ENCODE measurements around the gene UBXN10.

Gene UBXN10

GRCh38 chr1:20194757-20195461 lies 9.0 kb downstream of the UBXN10 start:
- H3K4me3 ChIP-seq (replicated peaks; ENCODE audit: low read depth, low read length): no peak overlapping the region
- peak; percentile 60 for DNase-seq (ENCODE audit: low read depth)
- TF ChIP-seq, protein P1, sequence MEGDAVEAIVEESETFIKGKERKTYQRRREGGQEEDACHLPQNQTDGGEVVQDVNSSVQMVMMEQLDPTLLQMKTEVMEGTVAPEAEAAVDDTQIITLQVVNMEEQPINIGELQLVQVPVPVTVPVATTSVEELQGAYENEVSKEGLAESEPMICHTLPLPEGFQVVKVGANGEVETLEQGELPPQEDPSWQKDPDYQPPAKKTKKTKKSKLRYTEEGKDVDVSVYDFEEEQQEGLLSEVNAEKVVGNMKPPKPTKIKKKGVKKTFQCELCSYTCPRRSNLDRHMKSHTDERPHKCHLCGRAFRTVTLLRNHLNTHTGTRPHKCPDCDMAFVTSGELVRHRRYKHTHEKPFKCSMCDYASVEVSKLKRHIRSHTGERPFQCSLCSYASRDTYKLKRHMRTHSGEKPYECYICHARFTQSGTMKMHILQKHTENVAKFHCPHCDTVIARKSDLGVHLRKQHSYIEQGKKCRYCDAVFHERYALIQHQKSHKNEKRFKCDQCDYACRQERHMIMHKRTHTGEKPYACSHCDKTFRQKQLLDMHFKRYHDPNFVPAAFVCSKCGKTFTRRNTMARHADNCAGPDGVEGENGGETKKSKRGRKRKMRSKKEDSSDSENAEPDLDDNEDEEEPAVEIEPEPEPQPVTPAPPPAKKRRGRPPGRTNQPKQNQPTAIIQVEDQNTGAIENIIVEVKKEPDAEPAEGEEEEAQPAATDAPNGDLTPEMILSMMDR (IDR thresholded peaks at IDR 0.05; ENCODE audit: low read length, missing control alignments): peak; percentile 97

DNA sequence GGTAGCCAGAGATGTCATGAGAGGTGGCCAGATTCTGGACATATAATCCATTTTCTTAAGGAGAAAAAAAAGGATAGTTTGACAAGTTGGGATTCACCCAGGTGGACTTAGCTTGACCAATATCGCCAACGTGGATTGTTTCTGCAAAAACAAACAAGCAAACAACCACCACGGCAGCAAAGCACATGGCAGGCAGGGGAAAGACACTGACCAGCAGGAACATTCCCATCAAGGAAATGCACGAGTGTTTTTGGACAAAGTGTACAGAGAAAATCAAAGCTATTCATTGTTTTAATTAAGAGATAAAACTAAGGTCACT lies 9.5 kb downstream of the UBXN10 start:
- TF ChIP-seq, protein P1 (IDR thresholded peaks at IDR 0.05; ENCODE audit: low read length, missing control alignments): no peak
- no peak overlapping the region for H3K4me3 ChIP-seq (replicated peaks; ENCODE audit: low read depth, low read length)
- no peak for DNase-seq (ENCODE audit: low read depth)

DNA sequence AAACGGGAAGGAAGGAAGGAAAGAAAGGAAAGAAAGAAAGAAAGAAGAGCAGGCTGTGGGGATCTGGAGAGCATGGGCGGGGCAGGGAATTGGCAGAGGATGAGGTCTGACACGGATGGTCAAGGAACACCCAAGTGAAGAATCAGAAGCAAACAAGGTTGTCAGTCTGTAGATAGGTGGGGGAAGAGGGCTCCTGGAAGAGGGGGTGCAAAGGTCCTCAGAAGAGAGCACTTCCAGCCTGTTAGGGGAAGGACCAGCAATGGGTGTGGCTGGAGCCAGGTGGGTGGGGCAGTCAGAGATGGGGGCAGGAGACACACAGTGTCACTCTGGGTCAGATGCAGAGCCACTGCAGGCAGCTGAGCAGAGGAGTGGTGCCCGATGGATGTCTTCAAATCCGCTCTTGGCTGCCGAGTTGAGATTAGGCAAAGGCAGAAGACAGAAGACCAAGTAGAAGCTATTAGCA lies 11.5 kb downstream of the UBXN10 start:
- no peak for DNase-seq (ENCODE audit: low read depth)
- TF ChIP-seq, protein P1 (IDR thresholded peaks at IDR 0.05; ENCODE audit: low read length, missing control alignments): no peak
- H3K4me3 ChIP-seq (replicated peaks; ENCODE audit: low read depth, low read length): no peak overlapping the region

- DNase-seq (ENCODE audit: low read depth): no peak
- no peak overlapping the region for H3K4me3 ChIP-seq (replicated peaks; ENCODE audit: low read depth, low read length)
- TF ChIP-seq, protein P1 (IDR thresholded peaks at IDR 0.05; ENCODE audit: low read length, missing control alignments): no peak
Measured at GRCh38 chr1:20198296-20198695, 12.4 kb downstream of the UBXN10 start.

- DNase-seq (ENCODE audit: low read depth): no peak
- TF ChIP-seq, protein P1 (IDR thresholded peaks at IDR 0.05; ENCODE audit: low read length, missing control alignments): no peak
- no peak overlapping the region for H3K4me3 ChIP-seq (replicated peaks; ENCODE audit: low read depth, low read length)
Measured at GRCh38 chr1:20198918-20199317, 13.0 kb downstream of the UBXN10 start.

DNA sequence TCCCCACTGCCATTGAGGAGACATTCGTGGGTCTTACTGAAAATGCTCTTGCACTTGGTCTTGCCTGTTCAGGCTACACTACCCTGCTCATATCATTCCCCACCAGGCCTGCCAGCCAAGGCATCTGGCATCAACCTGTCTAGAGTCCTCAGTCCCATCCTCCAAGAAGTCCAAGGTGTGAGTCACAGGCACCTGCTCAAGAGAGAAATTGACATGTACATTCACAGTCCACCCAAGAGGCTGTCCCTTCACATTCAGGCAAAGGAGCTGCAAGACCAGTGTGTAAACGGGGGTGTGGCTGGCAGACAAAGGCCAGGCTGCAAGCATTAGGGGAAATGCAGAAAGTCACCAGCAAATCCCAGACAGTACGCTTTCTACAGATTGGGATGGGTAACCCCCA lies 13.5 kb downstream of the UBXN10 start:
- H3K4me3 ChIP-seq (replicated peaks; ENCODE audit: low read depth, low read length): no peak overlapping the region
- TF ChIP-seq, protein P1 (IDR thresholded peaks at IDR 0.05; ENCODE audit: low read length, missing control alignments): no peak

GRCh38 chr1:20199840-20200239 lies 13.9 kb downstream of the UBXN10 start:
- no peak overlapping the region for H3K4me3 ChIP-seq (replicated peaks; ENCODE audit: low read depth, low read length)
- DNase-seq (ENCODE audit: low read depth): no peak
- TF ChIP-seq, protein P1 (IDR thresholded peaks at IDR 0.05; ENCODE audit: low read length, missing control alignments): no peak

More for the DNA sequence above, 13.5 kb downstream of the UBXN10 start:
- DNase-seq (ENCODE audit: low read depth): no peak

All from fibroblast of pulmonary artery (primary cell).